H1 (cell line): ENCODE measurements around the gene WIPF1. TPM values are rescaled to one million over a fixed set of nuclear protein-coding genes. Genes with fewer than 3 reads are reported as not detected.

ENCODE experiments used
- CTCF ChIA-PET: fragments of 300-600 bp; sonication (Branson Sonifier 250); formaldehyde crosslinking; loops from one replicate; lab custom pipeline; 2021; ENCODE audit not compliant: partially characterized antibody; lab: Charles Lee
- POLR2A ChIA-PET: fragments of 300-600 bp; sonication (Branson Sonifier 250); formaldehyde crosslinking; loops from one replicate; lab custom pipeline; 2021; ENCODE audit warnings: inconsistent platforms; ENCODE audit not compliant: partially characterized antibody; lab: Charles Lee
- DNase-seq, 2 experiments: peaks; one replicate each; pipeline versions ENCODE4 v3.0.0 to v3.0.0-alpha.2; 2010 to 2022; ENCODE audit warnings: low spot score in 2 of 2, low read depth in 1 of 2, mixed read lengths in 1 of 2
- FAIRE-seq: peaks from 2 replicates; lab custom pipeline; 2011; peaks lifted over from hg19 to GRCh38; lab: Jason Lieb, UNC
- H2AFZ ChIP-seq: 2 replicates; pipeline ENCODE4 v1.8.1; 2012; ENCODE audit warnings: low read length, inconsistent platforms
- H2AK5ac ChIP-seq: 2 replicates; pipeline ENCODE4 v1.6.1; 2013; ENCODE audit warnings: low read depth, low read length
- H2BK120ac ChIP-seq: replicated peaks from 2 replicates; pipeline ENCODE3; 2013; ENCODE audit warnings: low read depth, low read length, inconsistent platforms
- H2BK12ac ChIP-seq: 2 replicates; pipeline ENCODE4 v1.6.1; 2013; ENCODE audit warnings: low read depth, low read length
- H2BK15ac ChIP-seq: 2 replicates; pipeline ENCODE4 v1.6.1; 2013; ENCODE audit warnings: low read length
- H2BK20ac ChIP-seq: 2 replicates; pipeline ENCODE4 v1.6.1; 2013; ENCODE audit warnings: low read length
- H2BK5ac ChIP-seq: 2 replicates; pipeline ENCODE4 v1.6.1; 2013; ENCODE audit warnings: low read depth, low read length
- H3K14ac ChIP-seq: 2 replicates; pipeline ENCODE4 v1.6.1; 2013; ENCODE audit warnings: inconsistent platforms; ENCODE audit not compliant: insufficient read length
- H3K18ac ChIP-seq: 2 replicates; pipeline ENCODE4 v1.6.1; 2013; ENCODE audit warnings: low read length; ENCODE audit errors: extremely low read depth
- H3K23ac ChIP-seq: 2 replicates; pipeline ENCODE4 v1.6.1; 2013; ENCODE audit warnings: inconsistent platforms; ENCODE audit not compliant: insufficient read length
- H3K23me2 ChIP-seq: 2 replicates; pipeline ENCODE4 v1.6.1; 2013; ENCODE audit warnings: low read depth, low read length
- H3K27ac ChIP-seq: 2 replicates; pipeline ENCODE4 v1.6.1; 2011; ENCODE audit warnings: low read depth, low read length, inconsistent platforms
- H3K27me3 ChIP-seq, 4 experiments: replicated peaks in 1 of 4; 1 replicate in 1 of 4; 2 replicates in 3 of 4; pipeline versions ENCODE4 v1.6.1 to v1.8.1; 2011 to 2013; ENCODE audit warnings: low read length in 3 of 4, mild to moderate bottlenecking in 3 of 4, inconsistent platforms in 2 of 4, mixed read lengths in 2 of 4, moderate library complexity in 1 of 4; ENCODE audit not compliant: control insufficient read depth in 3 of 4, insufficient read depth in 3 of 4; ENCODE audit errors: extremely low read depth in 1 of 4
- H3K36me3 ChIP-seq, 4 experiments: 2 replicates each; pipeline versions ENCODE4 v1.6.1 to v1.8.1; 2011 to 2013; ENCODE audit warnings: mild to moderate bottlenecking in 4 of 4, low read length in 3 of 4, moderate library complexity in 2 of 4, control low read depth in 1 of 4, inconsistent platforms in 1 of 4; ENCODE audit not compliant: insufficient read depth in 4 of 4, control insufficient read depth in 2 of 4
- H3K4ac ChIP-seq: replicated peaks from 2 replicates; pipeline ENCODE3; 2013; ENCODE audit warnings: low read length, low read depth, mixed read lengths, inconsistent platforms; ENCODE audit not compliant: insufficient read length
- H3K4me1 ChIP-seq, 4 experiments: replicated peaks in 1 of 4; 1 replicate in 1 of 4; 2 replicates in 3 of 4; pipeline versions ENCODE4 v1.6.1 to v1.8.1; 2011 to 2013; ENCODE audit warnings: low read length in 3 of 4, inconsistent platforms in 2 of 4, mixed read lengths in 1 of 4; ENCODE audit not compliant: insufficient read depth in 4 of 4, control insufficient read depth in 3 of 4
- H3K4me2 ChIP-seq, 2 experiments: 2 replicates each; pipeline versions ENCODE4 v1.6.1 to v1.8.1; 2011 to 2013; ENCODE audit warnings: low read depth in 2 of 2, low read length in 2 of 2, control low read depth in 1 of 2, inconsistent platforms in 1 of 2, mild to moderate bottlenecking in 1 of 2; ENCODE audit not compliant: insufficient read depth in 1 of 2
- H3K4me3 ChIP-seq, 4 experiments: fragments of 200-600, 300-600 bp in 1 of 4; sonication (generic), shearing (Covaris generic), sonication (Bioruptor Twin) in 1 of 4; 2 replicates each; pipeline versions ENCODE4 v1.5.1 to v1.8.1; 2011 to 2016; ENCODE audit warnings: low read length in 4 of 4, low read depth in 3 of 4, control low read depth in 2 of 4, inconsistent platforms in 2 of 4, mild to moderate bottlenecking in 2 of 4, mixed read lengths in 1 of 4, moderate library complexity in 1 of 4; ENCODE audit not compliant: insufficient read depth in 2 of 4; ENCODE audit errors: extremely low read depth in 1 of 4
- H3K56ac ChIP-seq: replicated peaks from 2 replicates; pipeline ENCODE3; 2013; ENCODE audit warnings: low read depth, mild to moderate bottlenecking, mixed read lengths, low read length, inconsistent platforms; ENCODE audit not compliant: insufficient read length
- H3K79me1 ChIP-seq: 2 replicates; pipeline ENCODE4 v1.6.1; 2013; ENCODE audit warnings: low read depth, low read length, control low read depth
- H3K79me2 ChIP-seq, 2 experiments: 2 replicates each; pipeline versions ENCODE4 v1.6.1 to v1.8.1; 2012 to 2013; ENCODE audit warnings: low read length in 2 of 2, mild to moderate bottlenecking in 2 of 2, inconsistent platforms in 1 of 2; ENCODE audit not compliant: insufficient read depth in 2 of 2, control insufficient read depth in 1 of 2
- H3K9ac ChIP-seq, 4 experiments: replicated peaks in 1 of 4; 1 replicate in 1 of 4; 2 replicates in 3 of 4; pipeline versions ENCODE4 v1.6.1 to v1.8.1; 2011 to 2013; ENCODE audit warnings: low read depth in 3 of 4, low read length in 3 of 4, control low read depth in 2 of 4, mild to moderate bottlenecking in 2 of 4, moderate library complexity in 2 of 4, inconsistent platforms in 1 of 4; ENCODE audit errors: extremely low read depth in 1 of 4
- H3K9me3 ChIP-seq, 2 experiments: 2 replicates each; pipeline versions ENCODE4 v1.6.1 to v1.8.1; 2012 to 2013; ENCODE audit warnings: mild to moderate bottlenecking in 2 of 2, moderate library complexity in 2 of 2, control low read depth in 1 of 2, inconsistent platforms in 1 of 2, low read depth in 1 of 2, low read length in 1 of 2, mixed read lengths in 1 of 2; ENCODE audit not compliant: insufficient read depth in 2 of 2
- H4K20me1 ChIP-seq, 2 experiments: replicated peaks in 1 of 2; 2 replicates each; pipeline versions ENCODE3 to v1.8.1; 2011 to 2013; ENCODE audit warnings: inconsistent platforms in 2 of 2, low read length in 2 of 2, mild to moderate bottlenecking in 1 of 2; ENCODE audit not compliant: insufficient read depth in 2 of 2, control insufficient read depth in 1 of 2
- H4K5ac ChIP-seq: 2 replicates; pipeline ENCODE4 v1.6.1; 2013; ENCODE audit warnings: low read length, low read depth, mixed read lengths, inconsistent platforms; ENCODE audit not compliant: insufficient read length
- H4K8ac ChIP-seq: 2 replicates; pipeline ENCODE4 v1.8.0; 2013; ENCODE audit warnings: mild to moderate bottlenecking, moderate library complexity, low read length, inconsistent platforms; ENCODE audit not compliant: insufficient read depth; ENCODE audit errors: extremely low read depth
- H4K91ac ChIP-seq: replicated peaks from 2 replicates; pipeline ENCODE3; 2013; ENCODE audit warnings: low read length, mixed read lengths, inconsistent platforms; ENCODE audit not compliant: insufficient read length
- ATF3 ChIP-seq: IDR thresholded peaks from 2 replicates; pipeline ENCODE4 v1.6.1; 2011; ENCODE audit warnings: low read depth, mild to moderate bottlenecking, low read length; ENCODE audit not compliant: insufficient read depth
- BRCA1 ChIP-seq: IDR thresholded peaks from 2 replicates; pipeline ENCODE4 v1.6.1; 2012; ENCODE audit warnings: low read depth, low read length, improper control_type of control experiment
- HDAC2 ChIP-seq, 2 experiments: fragments of 300-600 bp in 1 of 2; sonication (generic) in 1 of 2; IDR thresholded peaks; 2 replicates each; pipeline ENCODE4 v1.6.1; 2011 to 2012; ENCODE audit warnings: low read depth in 2 of 2, low read length in 2 of 2, mild to moderate bottlenecking in 2 of 2, moderate library complexity in 2 of 2, borderline replicate concordance in 1 of 2, inconsistent platforms in 1 of 2
- JUND ChIP-seq: IDR thresholded peaks from 2 replicates; pipeline ENCODE4 v1.6.1; 2011; ENCODE audit warnings: mild to moderate bottlenecking, improper control_type of control experiment, low read length
- POLR2A ChIP-seq, 2 experiments: IDR thresholded peaks; 1 replicate in 1 of 2; 2 replicates in 1 of 2; pipeline ENCODE4 v1.6.1; 2011; ENCODE audit warnings: low read depth in 2 of 2, low read length in 2 of 2, mild to moderate bottlenecking in 2 of 2; ENCODE audit errors: control extremely low read depth in 1 of 2
- SIRT6 ChIP-seq: IDR thresholded peaks from one replicate; pipeline ENCODE4 v1.7.1; 2012; ENCODE audit warnings: low read length, inconsistent platforms
- SP4 ChIP-seq: IDR thresholded peaks from 2 replicates; pipeline ENCODE4 v1.6.1; 2012; ENCODE audit warnings: low read length, inconsistent platforms
- SUZ12 ChIP-seq: fragments of 200-600 bp; sonication (generic); IDR thresholded peaks from 2 replicates; pipeline ENCODE4 v1.6.1; 2012; ENCODE audit warnings: mild to moderate bottlenecking, inconsistent platforms, low read length, moderate library complexity, mixed read lengths
- TAF1 ChIP-seq: IDR thresholded peaks from 2 replicates; pipeline ENCODE4 v1.6.1; 2011; ENCODE audit warnings: mild to moderate bottlenecking, low read depth, low read length
- USF2 ChIP-seq: IDR thresholded peaks from 2 replicates; pipeline ENCODE4 v1.6.1; 2011; ENCODE audit warnings: low read length, improper control_type of control experiment
- WGBS, 2 experiments: shearing (Covaris generic) in 1 of 2; methylation state at CpG; one replicate each; pipeline versions ENCODE4 v1.1.6 to v1.1.7; 2013 to 2015; ENCODE audit warnings: low lambda C conversion rate in 2 of 2, mixed read lengths in 2 of 2, inconsistent platforms in 1 of 2, low coverage in 1 of 2, missing lambda C conversion rate in 1 of 2; ENCODE audit not compliant: insufficient replicate concordance in 2 of 2, insufficient coverage in 1 of 2, insufficient read length in 1 of 2; ENCODE audit errors: extremely low coverage in 1 of 2, missing lambda C conversion rate in 1 of 2; 5-methylcytosine and 5-hydroxymethylcytosine counted together
- polyA plus RNA-seq, 7 experiments: library from polyadenylated mRNA; depleted of rRNA in 3 of 7; stranded (reverse) in 5 of 7; unstranded in 2 of 7; fragments of >200 nt in 5 of 7; fragments of 200-250 nt in 2 of 7; gene quantifications; 1 replicate in 5 of 7; 2 replicates in 1 of 7; 4 replicates in 1 of 7; pipeline versions ENCODE4 v1.2.1 to v1.2.3, GENCODE V29; 2011 to 2013; ENCODE audit warnings: missing spikeins in 2 of 7, mixed read lengths in 2 of 7
- total RNA-seq: library from RNA; stranded (reverse); fragmentation: NEBNext Ultra II Directional; extraction: Animal tissue kit (Norgen Biotek cat#: 25700); gene quantifications from 2 replicates; pipeline ENCODE4 v1.2.1, GENCODE V29; 2021

WIPF1 gene
- total and polyA plus RNA-seq, 2 of the 8 experiments (the other 6 are each of a cell fraction or from before 2014, with no cell fraction given): 4.7 to 5.2 TPM

- Histone ChIP-seq H2BK20ac (no peak overlapping the region), H3K23me2 (no peaks in the 10 kb centered on the region), H2BK5ac (no peak overlapping the region), H3K18ac (no peak overlapping the region), H3K36me3 (no peaks in the 10 kb centered on the region), H3K27me3 (no peaks in the 10 kb centered on the region), H2AK5ac (no peak overlapping the region), H4K8ac (no peak overlapping the region), H2AFZ (no peak overlapping the region), H3K79me1 (no peaks in the 10 kb centered on the region), H4K91ac (no peak overlapping the region), H3K14ac (no peak overlapping the region), H3K79me2 (no peaks in the 10 kb centered on the region), H3K4me3 (no peak overlapping the region), H3K56ac (no peak overlapping the region), H2BK120ac (no peak overlapping the region), H3K23ac (no peak overlapping the region), H3K9me3 (peaks cover 0 to 2% of the 10 kb centered on the region in 2 experiments; a peak in 1 of 4 replicates), H3K4ac (no peak overlapping the region), H4K5ac (no peak overlapping the region), H4K20me1 (no peaks in the 10 kb centered on the region), H2BK15ac (no peak overlapping the region), H3K9ac (no peak overlapping the region), H3K27ac (no peak overlapping the region), H3K4me1 (peaks cover 0 to 2% (median 0%) of the 10 kb centered on the region in 4 experiments; a peak in 1 of 7 replicates), H3K4me2 (no peak overlapping the region), H2BK12ac (no peak overlapping the region)
- DNase-seq (no peak), FAIRE-seq (no peak)
- ChIA-PET CTCF (interaction anchor here (1.0 kb wide), 1 partner anchor 18 kb away, joined by 4 read pairs; no protein-coding TSS in a partner anchor), POLR2A (no interaction called here)
- no peak for TF ChIP-seq HDAC2 (IDR thresholded peaks at IDR 0.05; ENCODE audit: borderline replicate concordance in 1 of 2, low read depth in 2 of 2, low read length in 2 of 2)
- no peak for TF ChIP-seq SP4
- no peak for TF ChIP-seq ATF3
- no peak for TF ChIP-seq POLR2A (IDR thresholded peaks at IDR 0.05; ENCODE audit: control extremely low read depth in 1 of 2, low read depth in 2 of 2, low read length in 2 of 2)
- TF ChIP-seq TAF1: no peak
- no peak for TF ChIP-seq JUND
- no peak for TF ChIP-seq USF2
- TF ChIP-seq SUZ12: no peak
- TF ChIP-seq BRCA1: no peak
- TF ChIP-seq SIRT6: no peak
- WGBS, 2 experiments: 86% methylated on average over 3 of the region's 3 CpGs; no CpG with 5 or more reads in 1 of the 2 experiments
Observed at GRCh38 chr2:174545240-174545639, 52.4 kb downstream of the WIPF1 start.
